GM12878 (cell line): ENCODE measurements around the gene SUFU. TPM values are rescaled to one million over a fixed set of nuclear protein-coding genes. Genes with fewer than 3 reads are reported as not detected.

Experiments used
- ATAC-seq: fragments of 200-7000 bp; cut with Tn5 transposase; 3 replicates; pipeline ENCODE4 v1.9.1; 2020; ENCODE audit warnings: mild to moderate bottlenecking, moderate library complexity
- BruUV-seq: library from RNA; stranded (reverse); fragments of 400-500 nt; replicated peaks from 2 replicates; lab custom pipeline; 2021; lab: Mats Ljungman, UMichigan
- CTCF ChIA-PET: fragments of 300-600 bp; sonication (Branson Sonifier 250); formaldehyde crosslinking; extraction: SDS; loops from one replicate; lab custom pipeline; 2021; ENCODE audit warnings: inconsistent platforms; lab: Yijun Ruan, JAX
- POLR2A ChIA-PET: fragments of 350-600 bp; formaldehyde crosslinking; extraction: SDS; loops from one replicate; lab custom pipeline; 2021; ENCODE audit warnings: inconsistent platforms; lab: Charles Lee
- RAD21 ChIA-PET: fragments of 300-600 bp; sonication (Branson Sonifier 250); formaldehyde crosslinking; loops from one replicate; lab custom pipeline; 2023; ENCODE audit warnings: antibody characterized with exemption; ENCODE audit not compliant: unreplicated experiment; lab: Charles Lee
- SMC1A ChIA-PET: fragments of 300-600 bp; sonication (Branson Sonifier 250); formaldehyde crosslinking; loops from one replicate; lab custom pipeline; 2023; ENCODE audit not compliant: unreplicated experiment, uncharacterized antibody; lab: Charles Lee
- DNase-seq: peaks from one replicate; pipeline ENCODE4 v3.0.0-alpha.2; 2011; ENCODE audit warnings: low read depth, low spot score
- FAIRE-seq: peaks from 3 replicates; lab custom pipeline; 2011; peaks lifted over from hg19 to GRCh38; lab: Jason Lieb, UNC
- H2AFZ ChIP-seq: 2 replicates; pipeline ENCODE4 v1.6.0; 2011; ENCODE audit warnings: low read depth, low read length, control low read depth; ENCODE audit not compliant: control insufficient read depth
- H3K27ac ChIP-seq: 2 replicates; pipeline ENCODE4 v1.5.1; 2011; ENCODE audit warnings: control low read depth; ENCODE audit not compliant: control insufficient read depth, insufficient read depth
- H3K27me3 ChIP-seq, 2 experiments: replicated peaks in 1 of 2; 2 replicates each; pipeline versions ENCODE4 v1.6.0 to v1.6.1; 2011; ENCODE audit warnings: low read length in 1 of 2; ENCODE audit not compliant: control insufficient read depth in 2 of 2, insufficient read depth in 2 of 2
- H3K36me3 ChIP-seq, 2 experiments: 2 replicates each; pipeline ENCODE4 v1.5.1; 2011; ENCODE audit warnings: low read length in 1 of 2; ENCODE audit not compliant: control insufficient read depth in 2 of 2, insufficient read depth in 2 of 2
- H3K4me1 ChIP-seq: 2 replicates; pipeline ENCODE4 v1.6.1; 2011; ENCODE audit warnings: mild to moderate bottlenecking, low read length, moderate library complexity, mixed read lengths; ENCODE audit not compliant: control insufficient read depth, insufficient read depth
- H3K4me2 ChIP-seq: 2 replicates; pipeline ENCODE4 v1.6.0; 2011; ENCODE audit warnings: control low read depth; ENCODE audit not compliant: control insufficient read depth, insufficient read depth
- H3K4me3 ChIP-seq: fragments of 200-600 bp; sonication (generic); 2 replicates; pipeline ENCODE4 v1.5.1; 2016
- H3K79me2 ChIP-seq: 2 replicates; pipeline ENCODE4 v1.6.0; 2011; ENCODE audit warnings: low read length; ENCODE audit not compliant: control insufficient read depth, insufficient read depth
- H3K9ac ChIP-seq: 2 replicates; pipeline ENCODE4 v1.8.0; 2011; ENCODE audit warnings: low read length, control low read depth, mixed read lengths; ENCODE audit not compliant: control insufficient read depth, insufficient read depth
- H3K9me3 ChIP-seq: replicated peaks from 3 replicates; pipeline ENCODE4 v1.5.1; 2011; ENCODE audit warnings: mild to moderate bottlenecking, low read length; ENCODE audit not compliant: control insufficient read depth, insufficient read depth
- H4K20me1 ChIP-seq: 2 replicates; pipeline ENCODE4 v1.6.0; 2011; ENCODE audit not compliant: control insufficient read depth, insufficient read depth
- BHLHE40 ChIP-seq, 2 experiments: fragments of 450-650 bp in 1 of 2; IDR thresholded peaks; 2 replicates each; pipeline ENCODE4 v1.6.1; 2011 to 2017; ENCODE audit warnings: low read depth in 2 of 2, borderline replicate concordance in 1 of 2, improper control_type of control experiment in 1 of 2, low read length in 1 of 2, mild to moderate bottlenecking in 1 of 2
- CEBPB ChIP-seq, 2 experiments: fragments of 150-350 bp in 1 of 2; IDR thresholded peaks; 2 replicates each; pipeline ENCODE4 v1.6.1; 2012 to 2014; ENCODE audit warnings: low read depth in 2 of 2, low read length in 2 of 2, borderline replicate concordance in 1 of 2, inconsistent platforms in 1 of 2
- CHD1 ChIP-seq: IDR thresholded peaks from 2 replicates; pipeline ENCODE4 v1.6.1; 2012; ENCODE audit warnings: low read depth, low read length, improper control_type of control experiment
- CHD2 ChIP-seq: IDR thresholded peaks from 2 replicates; pipeline ENCODE4 v1.6.1; 2011; ENCODE audit warnings: low read depth, low read length, improper control_type of control experiment, borderline replicate concordance
- ESRRA ChIP-seq: IDR thresholded peaks from 2 replicates; pipeline ENCODE4 v1.6.1; 2012; ENCODE audit warnings: mild to moderate bottlenecking, low read length, improper control_type of control experiment
- FOXK2 ChIP-seq: fragments of 450-650 bp; IDR thresholded peaks from 2 replicates; pipeline ENCODE4 v1.6.1; 2017; ENCODE audit warnings: mild to moderate bottlenecking, moderate library complexity
- HDAC6 ChIP-seq: fragments of 200-600 bp; sonication (generic); IDR thresholded peaks from one replicate; pipeline ENCODE4 v1.8.0; 2017; ENCODE audit warnings: antibody characterized with exemption; ENCODE audit not compliant: unreplicated experiment
- IRF4 ChIP-seq: IDR thresholded peaks from 2 replicates; pipeline ENCODE4 v1.6.1; 2011; ENCODE audit warnings: low read depth, low read length
- KDM1A ChIP-seq: fragments of 200-600 bp; sonication (generic); IDR thresholded peaks from 2 replicates; pipeline ENCODE4 v1.6.1; 2016; ENCODE audit warnings: borderline replicate concordance
- MXI1 ChIP-seq: fragments of 150-350 bp; IDR thresholded peaks from 2 replicates; pipeline ENCODE4 v1.6.1; 2011; ENCODE audit warnings: low read depth, mild to moderate bottlenecking, inconsistent platforms, low read length, improper control_type of control experiment
- NFXL1 ChIP-seq: fragments of 450-650 bp; IDR thresholded peaks from 2 replicates; pipeline ENCODE4 v1.6.1; 2017; ENCODE audit warnings: antibody characterized with exemption, mild to moderate bottlenecking, borderline replicate concordance
- NR2C1 ChIP-seq: fragments of 450-650 bp; IDR thresholded peaks from 2 replicates; pipeline ENCODE4 v1.6.1; 2017; ENCODE audit warnings: antibody characterized with exemption, mild to moderate bottlenecking, moderate library complexity
- NR2F1 ChIP-seq: fragments of 450-650 bp; conservative IDR thresholded peaks from 2 replicates; pipeline ENCODE4 v1.6.1; 2017; ENCODE audit warnings: mild to moderate bottlenecking
- POLR2AphosphoS5 ChIP-seq: IDR thresholded peaks from 2 replicates; pipeline ENCODE4 v1.6.1; 2011; ENCODE audit warnings: mild to moderate bottlenecking, low read length, inconsistent platforms
- RBBP5 ChIP-seq: fragments of 200-600 bp; sonication (generic); conservative IDR thresholded peaks from 2 replicates; pipeline ENCODE4 v1.6.1; 2016
- SMARCA5 ChIP-seq: fragments of 450-650 bp; IDR thresholded peaks from 2 replicates; pipeline ENCODE4 v1.6.1; 2017; ENCODE audit warnings: mild to moderate bottlenecking
- SMC3 ChIP-seq: IDR thresholded peaks from 2 replicates; pipeline ENCODE4 v1.6.1; 2011; ENCODE audit warnings: low read length, improper control_type of control experiment, borderline replicate concordance
- SP1 ChIP-seq: IDR thresholded peaks from one replicate; pipeline ENCODE4 v1.6.1; 2011; ENCODE audit warnings: low read depth, low read length
- SRF ChIP-seq, 2 experiments: IDR thresholded peaks; 2 replicates each; pipeline ENCODE4 v1.6.1; 2011; ENCODE audit warnings: low read depth in 2 of 2, low read length in 2 of 2, mild to moderate bottlenecking in 1 of 2, moderate library complexity in 1 of 2
- TAF1 ChIP-seq: IDR thresholded peaks from 2 replicates; pipeline ENCODE4 v1.6.1; 2011; ENCODE audit warnings: mild to moderate bottlenecking, low read depth, low read length, borderline replicate concordance
- WRNIP1 ChIP-seq: IDR thresholded peaks from 2 replicates; pipeline ENCODE4 v1.6.1; 2011; ENCODE audit warnings: low read depth, low read length, improper control_type of control experiment, borderline replicate concordance
- ZNF622 ChIP-seq: fragments of 450-650 bp; IDR thresholded peaks from 2 replicates; pipeline ENCODE4 v1.6.1; 2017; ENCODE audit warnings: mild to moderate bottlenecking, inconsistent platforms
- WGBS: methylation state at CpG from one replicate; pipeline ENCODE4 v1.1.6; 2016; ENCODE audit warnings: low lambda C conversion rate; ENCODE audit not compliant: insufficient replicate concordance, insufficient coverage; ENCODE audit errors: missing lambda C conversion rate; 5-methylcytosine and 5-hydroxymethylcytosine counted together
- in situ Hi-C: fragments of 300-500 bp; cut with MboI; formaldehyde crosslinking; loops from 9 replicates; pipeline ENCODE4 v1.14.3; 2018; ENCODE audit warnings: mixed read lengths
- intact Hi-C: fragments of 100-400 bp; cut with micrococcal nuclease; formaldehyde crosslinking; loops from one replicate; pipeline ENCODE4 v1.14.2; 2022; ENCODE audit not compliant: unreplicated experiment
- polyA plus RNA-seq, 11 experiments: library from polyadenylated mRNA; depleted of rRNA in 4 of 11; unstranded in 6 of 11; stranded (reverse) in 5 of 11; fragments of >200 nt; fragmentation: Nextera tagmentation in 4 of 11; fragmentation: Illumina TruSeq in 1 of 11; extraction: Ambion mirVana in 4 of 11; extraction: Trizol in 1 of 11; gene quantifications; 1 replicate in 1 of 11; 2 replicates in 10 of 11; pipeline versions ENCODE4 v1.2.1 to v1.2.3, GENCODE V29; 2011 to 2016; ENCODE audit warnings: inconsistent platforms in 2 of 11, missing spikeins in 2 of 11, low read depth in 1 of 11
- total RNA-seq, 4 experiments: library from RNA; depleted of rRNA in 3 of 4; stranded (reverse); fragments of >200 nt in 3 of 4; fragmentation: Illumina TruSeq in 1 of 4; extraction: Trizol in 1 of 4; gene quantifications; 2 replicates each; pipeline versions ENCODE4 v1.2.1 to v1.2.3, GENCODE V29; 2013 to 2021
- TF ChIP-seq, protein P1 (sequence below): IDR thresholded peaks from 2 replicates; pipeline ENCODE4 v1.6.1; 2012; ENCODE audit warnings: low read depth, low read length, improper control_type of control experiment

The SUFU gene
- total and polyA plus RNA-seq, 10 of the 15 experiments (the other 5 are each of a cell fraction or from before 2014, with no cell fraction given), result 0.68 to 7.7 (median 2.4) TPM

DNA sequence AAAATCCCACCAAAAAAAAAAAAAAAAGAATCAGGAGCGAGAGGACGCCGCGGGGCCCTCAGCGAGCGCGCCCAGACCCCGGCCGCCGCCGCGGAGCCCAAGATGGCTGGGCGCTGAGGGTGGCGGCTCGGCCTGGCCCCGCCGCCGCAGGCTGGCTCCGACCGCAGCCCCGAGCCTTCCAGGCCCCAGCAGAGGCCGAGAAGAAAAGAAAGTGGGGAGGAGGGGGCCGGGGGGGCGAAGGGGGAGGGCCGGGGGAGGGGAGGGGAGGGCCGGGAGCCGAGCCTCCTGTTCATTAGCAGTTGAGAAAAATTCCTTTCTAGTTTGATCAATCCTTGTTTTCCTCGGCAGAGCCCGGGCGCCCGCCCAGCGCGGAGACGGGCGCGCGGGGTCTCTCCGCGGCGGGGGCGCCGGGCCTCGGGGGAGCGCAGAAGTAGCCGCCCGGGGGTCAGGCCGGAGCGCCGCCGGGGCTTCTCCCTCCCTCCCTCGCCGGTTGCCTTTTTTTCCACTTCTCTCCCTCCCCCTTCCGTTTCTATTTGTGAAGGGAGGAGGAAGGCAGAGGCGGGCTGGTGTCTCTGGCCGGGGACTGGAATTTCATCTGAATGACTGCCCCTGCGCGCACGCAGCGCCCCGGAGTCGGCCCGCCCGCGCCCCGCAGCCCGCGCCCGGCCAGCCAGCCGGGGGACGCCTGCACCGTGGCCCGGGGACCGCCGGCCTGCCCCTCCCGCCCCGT lies 139.7 kb downstream of the SUFU start (continued):
- no peak for TF ChIP-seq ZNF622
- TF ChIP-seq TAF1, result peak; percentile 55; the same call in 1 of the 2 replicates
- TF ChIP-seq FOXK2, result peak; percentile 75
- no peak for TF ChIP-seq CHD2
- TF ChIP-seq SRF (IDR thresholded peaks at IDR 0.05; ENCODE audit: low read depth in 2 of 2, low read length in 2 of 2), result no peak
- no peak for TF ChIP-seq IRF4
- TF ChIP-seq, protein P1, sequence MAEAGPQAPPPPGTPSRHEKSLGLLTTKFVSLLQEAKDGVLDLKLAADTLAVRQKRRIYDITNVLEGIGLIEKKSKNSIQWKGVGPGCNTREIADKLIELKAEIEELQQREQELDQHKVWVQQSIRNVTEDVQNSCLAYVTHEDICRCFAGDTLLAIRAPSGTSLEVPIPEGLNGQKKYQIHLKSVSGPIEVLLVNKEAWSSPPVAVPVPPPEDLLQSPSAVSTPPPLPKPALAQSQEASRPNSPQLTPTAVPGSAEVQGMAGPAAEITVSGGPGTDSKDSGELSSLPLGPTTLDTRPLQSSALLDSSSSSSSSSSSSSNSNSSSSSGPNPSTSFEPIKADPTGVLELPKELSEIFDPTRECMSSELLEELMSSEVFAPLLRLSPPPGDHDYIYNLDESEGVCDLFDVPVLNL, result no peak
- TF ChIP-seq MXI1, result no peak
- TF ChIP-seq CEBPB (IDR thresholded peaks at IDR 0.05; ENCODE audit: borderline replicate concordance in 1 of 2, low read depth in 2 of 2, low read length in 2 of 2), result no peak
- TF ChIP-seq NR2F1, result 0 out of 2 replicates have a peak, but pooled peaks have one; percentile 8

DNA sequence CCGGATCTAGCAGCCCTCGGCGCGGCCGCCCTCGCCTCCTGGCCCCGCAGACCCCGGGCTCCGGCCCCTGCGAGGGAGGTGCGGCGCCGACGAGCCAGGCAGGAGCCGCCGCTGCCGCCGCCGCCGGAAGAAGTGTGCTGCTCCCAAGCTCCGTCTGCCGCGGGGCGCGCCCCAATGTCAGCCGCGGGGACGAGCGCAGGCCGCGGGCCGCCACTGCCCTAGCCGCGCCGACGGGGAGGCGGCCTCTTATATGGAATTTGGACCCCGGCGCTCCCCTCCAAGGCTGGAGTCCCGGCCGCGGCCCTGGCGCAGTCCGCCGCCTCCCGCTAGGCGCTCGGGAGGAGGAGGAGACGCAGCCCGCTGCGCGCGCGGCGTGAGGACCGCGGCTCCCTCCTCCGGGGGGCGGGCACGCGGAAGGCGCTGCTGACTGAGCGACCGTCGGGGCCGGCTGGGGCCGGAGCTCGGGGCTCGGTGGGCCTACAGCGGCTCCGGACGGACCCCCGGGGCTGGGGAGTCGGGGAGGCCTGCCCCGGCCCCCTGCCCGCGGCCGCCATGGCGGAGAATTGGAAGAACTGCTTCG lies 140.4 kb downstream of the SUFU start, which contains the start of gene TRIM8:
Gene TRIM8, plus strand, starts transcription at position 414 of the 580 bp plus-strand sequence. Its CDS starts 139 bp downstream, at position 553.
- in situ Hi-C loops (no loop called here), intact Hi-C loops (loop anchor here (10.0 kb wide), 2 partner anchors 249 to 551 kb away; partner anchors contain the start of genes NFKB2 and NT5C2)
- peak within 1 kb of the TSS; percentile 65 for H2AFZ ChIP-seq
- ATAC-seq (peak; percentile 14), DNase-seq (no peak), FAIRE-seq (no peak)
- peaks cover 67% of the 10 kb centered on the region for H3K79me2 ChIP-seq
- SMC1A ChIA-PET, result interaction anchor here (0.8 to 9.3 kb wide), 7 partner anchors 9 to 68 kb away, joined by 3 to 103 read pairs (median 6); partner anchors contain the start of genes ARL3 and SFXN2
- no peaks in the 10 kb centered on the region for H4K20me1 ChIP-seq
- CTCF ChIA-PET, result interaction anchor here (0.5 to 13.5 kb wide), 10 partner anchors 9 to 209 kb away, joined by 3 to 128 read pairs (median 6); partner anchors contain the start of genes ACTR1A and ARL3
- POLR2A ChIA-PET, result interaction anchor here (0.7 to 14.1 kb wide), 10 partner anchors 13 to 69 kb away, joined by 3 to 151 read pairs (median 5); partner anchors contain the start of genes ARL3 and SFXN2
- no TSS peak for BruUV-seq
- no peaks in the 10 kb centered on the region for H3K27me3 ChIP-seq
- H3K4me3 ChIP-seq, result peak within 1 kb of the TSS; percentile 93
- RAD21 ChIA-PET, result interaction anchor here (0.8 to 5.0 kb wide), 11 partner anchors 10 to 141 kb away, joined by 3 to 59 read pairs (median 5); partner anchors contain the start of genes ACTR1A, ARL3, SFXN2 and SUFU
- under 1% methylated on average over 79 of the region's 80 CpGs for WGBS
- H3K4me1 ChIP-seq, result peaks cover 26% of the 10 kb centered on the region
- peak within 1 kb of the TSS; percentile 96 for H3K27ac ChIP-seq
- no peaks in the 10 kb centered on the region for H3K36me3 ChIP-seq
- H3K4me2 ChIP-seq, result peak within 1 kb of the TSS; percentile 98
- H3K9ac ChIP-seq, result peak within 1 kb of the TSS; percentile 99
- H3K9me3 ChIP-seq, result no peaks in the 10 kb centered on the region
- no peak for TF ChIP-seq WRNIP1
- TF ChIP-seq BHLHE40 (IDR thresholded peaks at IDR 0.05; ENCODE audit: borderline replicate concordance in 1 of 2, low read depth in 2 of 2, low read length in 1 of 2), result peak in 1 of 2 experiments; percentile 14; a peak in 1 of 4 replicates
- peak; percentile 45; the same call in 1 of the 2 replicates for TF ChIP-seq SMARCA5
- TF ChIP-seq RBBP5, result no peak
- TF ChIP-seq SMC3, result no peak
- no peak for TF ChIP-seq KDM1A
- TF ChIP-seq SP1, result no peak
- peak; percentile 19; the same call in 1 of the 2 replicates for TF ChIP-seq CHD1
- no peak for TF ChIP-seq NFXL1
- no peak; the same call in 1 of the 2 replicates for TF ChIP-seq POLR2AphosphoS5
- TF ChIP-seq NR2C1, result no peak
- TF ChIP-seq IRF4, result no peak
- peak; percentile 66; the same call in 1 of the 2 replicates for TF ChIP-seq TAF1
- TF ChIP-seq HDAC6, result no peak
- TF ChIP-seq ESRRA, result no peak
